Fibroblast of lung (primary cell): ENCODE results near the gene NUDT7. TPM values are rescaled to one million over a fixed set of nuclear protein-coding genes. Genes with fewer than 3 reads are reported as not detected.
A peak's percentile ranks its signal among the peaks of the same experiment; 100 is the strongest.

Experiments
- DNase-seq, 2 donors: peaks; one replicate each; pipeline versions ENCODE4 v3.0.0 to v3.0.0-alpha.2; 2010; ENCODE audit warnings: low read depth in 2 of 2
- H2AFZ ChIP-seq: 2 replicates; pipeline ENCODE4 v1.5.1; 2012; ENCODE audit warnings: low read length, control low read depth, inconsistent platforms
- H3K27ac ChIP-seq: 2 replicates; pipeline ENCODE4 v1.5.1; 2011; ENCODE audit warnings: low read length, control low read depth; ENCODE audit not compliant: insufficient read depth
- H3K27me3 ChIP-seq: 2 replicates; pipeline ENCODE4 v1.5.1; 2011; ENCODE audit warnings: mild to moderate bottlenecking, low read length; ENCODE audit not compliant: control insufficient read depth, insufficient read depth
- H3K36me3 ChIP-seq: 2 replicates; pipeline ENCODE4 v1.5.1; 2011; ENCODE audit warnings: low read length; ENCODE audit not compliant: control insufficient read depth, insufficient read depth
- H3K4me1 ChIP-seq: 2 replicates; pipeline ENCODE4 v1.5.1; 2011; ENCODE audit warnings: low read length; ENCODE audit not compliant: control insufficient read depth, insufficient read depth; ENCODE audit errors: extremely low read depth
- H3K4me2 ChIP-seq: 2 replicates; pipeline ENCODE4 v1.5.1; 2011; ENCODE audit warnings: low read length, control low read depth; ENCODE audit not compliant: insufficient read depth; ENCODE audit errors: extremely low read depth
- H3K4me3 ChIP-seq, 4 experiments: fragments of 200-600 bp in 1 of 4; sonication (generic) in 1 of 4; replicated peaks in 1 of 4; 2 replicates each; pipeline ENCODE4 v1.5.1; 2011 to 2016; ENCODE audit warnings: low read length in 4 of 4, low read depth in 3 of 4, mild to moderate bottlenecking in 3 of 4, control low read depth in 2 of 4, inconsistent platforms in 1 of 4, mixed read lengths in 1 of 4; ENCODE audit not compliant: insufficient read depth in 1 of 4; ENCODE audit errors: control extremely low read depth in 1 of 4
- H3K79me2 ChIP-seq: 2 replicates; pipeline ENCODE4 v1.5.1; 2012; ENCODE audit warnings: mild to moderate bottlenecking, low read length, inconsistent platforms; ENCODE audit not compliant: control insufficient read depth, insufficient read depth
- H3K9ac ChIP-seq: 2 replicates; pipeline ENCODE4 v1.5.1; 2011; ENCODE audit warnings: mild to moderate bottlenecking, low read length, control low read depth; ENCODE audit not compliant: insufficient read depth
- H3K9me3 ChIP-seq: 2 replicates; pipeline ENCODE4 v1.5.1; 2012; ENCODE audit warnings: low read depth, low read length; ENCODE audit not compliant: control insufficient read depth, insufficient read depth
- H4K20me1 ChIP-seq: 2 replicates; pipeline ENCODE4 v1.5.1; 2011; ENCODE audit warnings: low read length; ENCODE audit not compliant: control insufficient read depth, insufficient read depth; ENCODE audit errors: extremely low read depth
- EZH2 ChIP-seq: IDR thresholded peaks from 2 replicates; pipeline ENCODE4 v1.5.1; 2012; ENCODE audit warnings: low read length, control low read depth, mild to moderate bottlenecking; ENCODE audit errors: missing control alignments
- polyA plus RNA-seq, 2 donors: library from polyadenylated mRNA; depleted of rRNA in 1 of 2; stranded (reverse) in 1 of 2; unstranded in 1 of 2; fragments of >200 nt; gene quantifications; 2 replicates each; pipeline ENCODE4 v1.2.1, GENCODE V29; 2011 to 2012; ENCODE audit warnings: missing spikeins in 1 of 2
- total RNA-seq: library from RNA; depleted of rRNA; stranded (reverse); fragments of >200 nt; gene quantifications from 2 replicates; pipeline ENCODE4 v1.2.1, GENCODE V29; 2014
- TF ChIP-seq, protein P1 (sequence below), 2 donors: IDR thresholded peaks in 1 of 2; conservative IDR thresholded peaks in 1 of 2; 1 replicate in 1 of 2; 2 replicates in 1 of 2; pipeline ENCODE4 v1.5.1; 2011 to 2012; ENCODE audit warnings: low read length in 2 of 2, control low read depth in 1 of 2, inconsistent platforms in 1 of 2, low read depth in 1 of 2, mild to moderate bottlenecking in 1 of 2

NUDT7 gene
- total and polyA plus RNA-seq, 2 donors (not counting 1 experiment from before 2014, with no cell fraction given) = 15.2 to 21.5 TPM

DNA sequence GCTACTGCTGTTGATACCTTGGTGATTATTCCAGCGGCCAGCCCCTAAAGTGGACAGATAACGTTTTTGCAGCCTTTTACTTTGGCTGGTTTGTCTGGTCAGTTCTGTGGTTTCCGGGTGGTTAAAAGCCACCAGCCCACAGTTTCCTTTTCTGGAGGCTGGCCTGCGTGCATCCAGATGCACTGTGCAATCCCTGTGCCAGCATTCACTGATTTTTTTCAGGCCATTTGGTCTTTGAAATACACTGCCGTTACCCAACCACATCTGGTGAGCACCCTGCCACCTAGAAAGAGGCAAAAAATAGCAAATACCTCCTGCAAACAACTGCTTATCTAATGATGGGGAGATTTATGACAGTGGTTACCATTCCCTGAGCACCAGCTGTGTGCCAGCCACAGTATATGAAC lies 797 bp downstream of the NUDT7 start:
- Histone ChIP-seq H3K27ac (peak overlapping the region; percentile 87), H2AFZ (peak overlapping the region; percentile 97)
- DNase-seq = peak; percentile 76 to 77

DNA sequence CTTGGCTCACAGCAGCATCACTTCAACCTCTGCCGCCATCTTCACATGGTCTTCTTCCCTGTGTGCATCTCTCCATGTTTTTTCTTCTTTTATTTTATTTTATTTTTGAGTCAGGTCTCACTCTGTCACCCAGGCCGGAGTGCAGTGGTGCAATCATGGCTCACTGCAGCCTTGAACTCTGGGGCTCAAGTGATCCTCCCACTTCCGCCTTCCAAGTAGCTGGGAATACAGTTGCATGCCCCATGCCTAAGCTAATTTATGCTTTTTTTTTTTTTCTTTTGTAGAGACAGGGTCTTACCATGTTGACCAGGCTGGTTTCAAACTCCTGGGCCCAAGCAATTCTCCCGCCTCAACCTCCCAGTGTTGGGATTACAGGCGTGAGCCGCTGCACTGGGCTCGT lies 1.9 kb downstream of the NUDT7 start:
- Histone ChIP-seq H3K27me3 (no peaks in the 10 kb centered on the region), H3K9ac (no peak overlapping the region), H2AFZ (no peak overlapping the region), H3K27ac (no peak overlapping the region), H3K9me3 (no peaks in the 10 kb centered on the region), H3K4me1 (peaks cover 6% of the 10 kb centered on the region), H3K4me2 (no peak overlapping the region), H3K79me2 (no peaks in the 10 kb centered on the region), H4K20me1 (no peaks in the 10 kb centered on the region), H3K36me3 (no peaks in the 10 kb centered on the region), H3K4me3 (no peak overlapping the region)
- TF ChIP-seq, protein P1, sequence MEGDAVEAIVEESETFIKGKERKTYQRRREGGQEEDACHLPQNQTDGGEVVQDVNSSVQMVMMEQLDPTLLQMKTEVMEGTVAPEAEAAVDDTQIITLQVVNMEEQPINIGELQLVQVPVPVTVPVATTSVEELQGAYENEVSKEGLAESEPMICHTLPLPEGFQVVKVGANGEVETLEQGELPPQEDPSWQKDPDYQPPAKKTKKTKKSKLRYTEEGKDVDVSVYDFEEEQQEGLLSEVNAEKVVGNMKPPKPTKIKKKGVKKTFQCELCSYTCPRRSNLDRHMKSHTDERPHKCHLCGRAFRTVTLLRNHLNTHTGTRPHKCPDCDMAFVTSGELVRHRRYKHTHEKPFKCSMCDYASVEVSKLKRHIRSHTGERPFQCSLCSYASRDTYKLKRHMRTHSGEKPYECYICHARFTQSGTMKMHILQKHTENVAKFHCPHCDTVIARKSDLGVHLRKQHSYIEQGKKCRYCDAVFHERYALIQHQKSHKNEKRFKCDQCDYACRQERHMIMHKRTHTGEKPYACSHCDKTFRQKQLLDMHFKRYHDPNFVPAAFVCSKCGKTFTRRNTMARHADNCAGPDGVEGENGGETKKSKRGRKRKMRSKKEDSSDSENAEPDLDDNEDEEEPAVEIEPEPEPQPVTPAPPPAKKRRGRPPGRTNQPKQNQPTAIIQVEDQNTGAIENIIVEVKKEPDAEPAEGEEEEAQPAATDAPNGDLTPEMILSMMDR (conservative IDR thresholded peaks at IDR 0.05 in 1 of 2, IDR thresholded peaks at IDR 0.05 in 1 of 2; ENCODE audit: low read depth in 1 of 2, low read length in 2 of 2) = no peak
- TF ChIP-seq EZH2 = no peak
- DNase-seq = no peak

More for the DNA sequence above, 797 bp downstream of the NUDT7 start:
- no peaks in the 10 kb centered on the region for H3K9me3 ChIP-seq
- H4K20me1 ChIP-seq = no peaks in the 10 kb centered on the region
- peaks cover 6% of the 10 kb centered on the region for H3K4me1 ChIP-seq
- peak overlapping the region; percentile 98 for H3K4me2 ChIP-seq
- H3K79me2 ChIP-seq = no peaks in the 10 kb centered on the region
- no peak for TF ChIP-seq EZH2
- TF ChIP-seq, protein P1 (conservative IDR thresholded peaks at IDR 0.05 in 1 of 2, IDR thresholded peaks at IDR 0.05 in 1 of 2; ENCODE audit: low read depth in 1 of 2, low read length in 2 of 2) = no peak
- H3K36me3 ChIP-seq = no peaks in the 10 kb centered on the region
- H3K9ac ChIP-seq = peak overlapping the region; percentile 86
- H3K27me3 ChIP-seq = no peaks in the 10 kb centered on the region
- H3K4me3 ChIP-seq = peak overlapping the region; percentile 71 to 92 (median 88)

DNA sequence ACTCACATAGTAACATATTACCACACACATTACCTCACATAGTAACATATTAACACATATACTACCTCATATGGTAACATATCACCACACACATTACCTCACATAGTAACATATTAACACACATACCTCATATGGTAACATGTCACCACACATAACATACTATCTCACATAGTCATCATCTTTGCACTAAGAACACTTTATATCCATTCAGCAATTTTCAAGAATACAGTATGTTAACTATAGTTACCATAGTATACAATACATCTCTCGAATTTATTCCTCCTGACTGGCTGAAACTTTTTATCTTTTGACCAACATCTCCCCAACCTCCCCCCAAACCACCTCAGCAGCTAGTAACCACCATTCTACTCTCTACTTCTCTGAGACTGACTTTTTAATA lies 7.6 kb downstream of the NUDT7 start:
- Histone ChIP-seq H3K4me1 (no peaks in the 10 kb centered on the region), H3K79me2 (no peaks in the 10 kb centered on the region), H3K4me2 (no peak overlapping the region), H2AFZ (no peak overlapping the region), H3K9ac (no peak overlapping the region), H3K27me3 (no peaks in the 10 kb centered on the region), H3K27ac (no peak overlapping the region), H3K9me3 (no peaks in the 10 kb centered on the region), H3K4me3 (no peak overlapping the region), H4K20me1 (no peaks in the 10 kb centered on the region), H3K36me3 (no peaks in the 10 kb centered on the region)
- no peak for TF ChIP-seq EZH2
- TF ChIP-seq, protein P1 (conservative IDR thresholded peaks at IDR 0.05 in 1 of 2, IDR thresholded peaks at IDR 0.05 in 1 of 2; ENCODE audit: low read depth in 1 of 2, low read length in 2 of 2) = no peak
- no peak for DNase-seq
